Liver (tissue), 9 donors: ENCODE data around the gene TNF. TPM values are rescaled to one million over a fixed set of nuclear protein-coding genes. Genes with fewer than 3 reads are reported as not detected.
A peak's percentile ranks its signal among the peaks of the same experiment; 100 is the strongest.

Experiments
- DNase-seq: peaks from one replicate; pipeline ENCODE4 v3.0.0-alpha.2; 2017; ENCODE audit warnings: low spot score
- H3K27ac ChIP-seq, 2 donors: one replicate each; pipeline ENCODE4 v1.7.0; 2013; ENCODE audit warnings: inconsistent platforms in 2 of 2, low read length in 2 of 2, control low read depth in 1 of 2, low read depth in 1 of 2, mild to moderate bottlenecking in 1 of 2
- H3K27me3 ChIP-seq, 4 donors: one replicate each; pipeline versions ENCODE4 v1.6.1 to v1.7.0; 2013; ENCODE audit warnings: low read length in 3 of 4, inconsistent platforms in 1 of 4, mild to moderate bottlenecking in 1 of 4, moderate library complexity in 1 of 4; ENCODE audit not compliant: control insufficient read depth in 4 of 4, insufficient read depth in 4 of 4
- H3K36me3 ChIP-seq, 4 donors: one replicate each; pipeline versions ENCODE4 v1.6.1 to v1.7.0; 2013; ENCODE audit warnings: low read length in 3 of 4, mild to moderate bottlenecking in 3 of 4, low read depth in 1 of 4, moderate library complexity in 1 of 4; ENCODE audit not compliant: control insufficient read depth in 4 of 4, insufficient read depth in 3 of 4
- H3K4me1 ChIP-seq, 4 donors: one replicate each; pipeline versions ENCODE4 v1.6.1 to v1.7.0; 2013; ENCODE audit warnings: low read length in 3 of 4, mild to moderate bottlenecking in 3 of 4, moderate library complexity in 1 of 4; ENCODE audit not compliant: control insufficient read depth in 4 of 4, insufficient read depth in 4 of 4
- H3K4me3 ChIP-seq, 3 donors: one replicate each; pipeline versions ENCODE4 v1.6.1 to v1.7.0; 2013; ENCODE audit warnings: low read length in 3 of 3, control low read depth in 1 of 3, low read depth in 1 of 3, mild to moderate bottlenecking in 1 of 3
- H3K9ac ChIP-seq, 2 donors: one replicate each; pipeline ENCODE4 v1.7.0; 2013; ENCODE audit warnings: low read length in 2 of 2, mild to moderate bottlenecking in 2 of 2, moderate library complexity in 2 of 2, control low read depth in 1 of 2, low read depth in 1 of 2
- H3K9me3 ChIP-seq, 4 donors: one replicate each; pipeline versions ENCODE4 v1.6.1 to v1.7.0; 2013; ENCODE audit warnings: low read length in 3 of 4; ENCODE audit not compliant: control insufficient read depth in 4 of 4
- EGR1 ChIP-seq, 2 donors: IDR thresholded peaks; 2 replicates each; pipeline ENCODE4 v1.6.1; 2016 to 2018; ENCODE audit warnings: antibody characterized with exemption in 2 of 2, low read depth in 2 of 2
- FOXA1 ChIP-seq: IDR thresholded peaks from 2 replicates; pipeline ENCODE4 v1.6.1; 2016; ENCODE audit warnings: antibody characterized with exemption
- FOXA2 ChIP-seq: IDR thresholded peaks from 2 replicates; pipeline ENCODE4 v1.6.1; 2016; ENCODE audit warnings: antibody characterized with exemption
- GABPA ChIP-seq, 2 donors: IDR thresholded peaks in 1 of 2; conservative IDR thresholded peaks in 1 of 2; 2 replicates each; pipeline ENCODE4 v1.6.1; 2016; ENCODE audit warnings: antibody characterized with exemption in 2 of 2, mild to moderate bottlenecking in 1 of 2, moderate library complexity in 1 of 2
- HNF4A ChIP-seq, 2 donors: conservative IDR thresholded peaks; 2 replicates each; pipeline ENCODE4 v1.6.1; 2016; ENCODE audit warnings: antibody characterized with exemption in 2 of 2, mild to moderate bottlenecking in 2 of 2
- HNF4G ChIP-seq: IDR thresholded peaks from 2 replicates; pipeline ENCODE4 v1.6.1; 2016; ENCODE audit warnings: antibody characterized with exemption
- JUND ChIP-seq, 2 donors: IDR thresholded peaks; 2 replicates each; pipeline ENCODE4 v1.6.1; 2016; ENCODE audit warnings: antibody characterized with exemption in 2 of 2
- NR2F2 ChIP-seq: IDR thresholded peaks from 2 replicates; pipeline ENCODE4 v1.6.1; 2016; ENCODE audit warnings: antibody characterized with exemption
- RAD21 ChIP-seq, 2 donors: IDR thresholded peaks; 2 replicates each; pipeline ENCODE4 v1.6.1; 2016; ENCODE audit warnings: antibody characterized with exemption in 2 of 2, mild to moderate bottlenecking in 2 of 2
- RXRA ChIP-seq, 2 donors: IDR thresholded peaks; 2 replicates each; pipeline ENCODE4 v1.6.1; 2017 to 2018; ENCODE audit warnings: antibody characterized with exemption in 2 of 2, mild to moderate bottlenecking in 1 of 2
- SP1 ChIP-seq: IDR thresholded peaks from 2 replicates; pipeline ENCODE4 v1.6.1; 2018; ENCODE audit warnings: antibody characterized with exemption, mild to moderate bottlenecking
- TAF1 ChIP-seq: conservative IDR thresholded peaks from 2 replicates; pipeline ENCODE4 v1.6.1; 2016; ENCODE audit warnings: antibody characterized with exemption, mild to moderate bottlenecking
- YY1 ChIP-seq: IDR thresholded peaks from 2 replicates; pipeline ENCODE4 v1.6.1; 2016; ENCODE audit warnings: antibody characterized with exemption, mild to moderate bottlenecking
- WGBS: extraction: QIAGEN DNeasy Blood & Tissue Kit; methylation state at CpG from one replicate; pipeline ENCODE4 v1.1.7; 2013; 5-methylcytosine and 5-hydroxymethylcytosine counted together
- polyA plus RNA-seq, 2 donors: library from polyadenylated mRNA; stranded (reverse) in 1 of 2; unstranded in 1 of 2; fragments of 200-250 nt in 1 of 2; fragments of >200 nt in 1 of 2; fragmentation: Nextera tagmentation in 1 of 2; extraction: Ambion mirVana in 1 of 2; gene quantifications; one replicate each; pipeline versions ENCODE4 v1.2.1 to v1.2.3, GENCODE V29; 2013 to 2015
- total RNA-seq, 2 donors: library from RNA; depleted of rRNA; stranded (reverse); fragments of >200 nt; gene quantifications; one replicate each; pipeline ENCODE4 v1.2.3, GENCODE V29; 2014
- TF ChIP-seq, protein P1 (sequence below): fragments of 150-350 bp; IDR thresholded peaks from 2 replicates; pipeline ENCODE4 v1.5.1; 2017; ENCODE audit warnings: improper control_type of control experiment, low read depth, low read length; ENCODE audit not compliant: missing input control
- TF ChIP-seq, protein P2 (sequence below): IDR thresholded peaks from 2 replicates; pipeline ENCODE4 v1.6.1; 2016; ENCODE audit warnings: antibody characterized with exemption
- TF ChIP-seq, protein P3 (sequence below): IDR thresholded peaks from 2 replicates; pipeline ENCODE4 v1.6.1; 2016; ENCODE audit warnings: antibody characterized with exemption
- TF ChIP-seq, protein P4 (sequence below): IDR thresholded peaks from 2 replicates; pipeline ENCODE4 v1.6.1; 2016; ENCODE audit warnings: antibody characterized with exemption
- TF ChIP-seq, protein P5 (sequence below): IDR thresholded peaks from 2 replicates; pipeline ENCODE4 v1.6.1; 2016; ENCODE audit warnings: antibody characterized with exemption, mild to moderate bottlenecking
- donor health status: healthy.
- donor health status: healthy.
- donor health status: healthy.
- donor health status: healthy.
- donor health status: healthy.

Gene TNF
- total and polyA plus RNA-seq, 4 donors, result 0.06 to 0.42 (median 0.19) TPM; not detected in 1

DNA sequence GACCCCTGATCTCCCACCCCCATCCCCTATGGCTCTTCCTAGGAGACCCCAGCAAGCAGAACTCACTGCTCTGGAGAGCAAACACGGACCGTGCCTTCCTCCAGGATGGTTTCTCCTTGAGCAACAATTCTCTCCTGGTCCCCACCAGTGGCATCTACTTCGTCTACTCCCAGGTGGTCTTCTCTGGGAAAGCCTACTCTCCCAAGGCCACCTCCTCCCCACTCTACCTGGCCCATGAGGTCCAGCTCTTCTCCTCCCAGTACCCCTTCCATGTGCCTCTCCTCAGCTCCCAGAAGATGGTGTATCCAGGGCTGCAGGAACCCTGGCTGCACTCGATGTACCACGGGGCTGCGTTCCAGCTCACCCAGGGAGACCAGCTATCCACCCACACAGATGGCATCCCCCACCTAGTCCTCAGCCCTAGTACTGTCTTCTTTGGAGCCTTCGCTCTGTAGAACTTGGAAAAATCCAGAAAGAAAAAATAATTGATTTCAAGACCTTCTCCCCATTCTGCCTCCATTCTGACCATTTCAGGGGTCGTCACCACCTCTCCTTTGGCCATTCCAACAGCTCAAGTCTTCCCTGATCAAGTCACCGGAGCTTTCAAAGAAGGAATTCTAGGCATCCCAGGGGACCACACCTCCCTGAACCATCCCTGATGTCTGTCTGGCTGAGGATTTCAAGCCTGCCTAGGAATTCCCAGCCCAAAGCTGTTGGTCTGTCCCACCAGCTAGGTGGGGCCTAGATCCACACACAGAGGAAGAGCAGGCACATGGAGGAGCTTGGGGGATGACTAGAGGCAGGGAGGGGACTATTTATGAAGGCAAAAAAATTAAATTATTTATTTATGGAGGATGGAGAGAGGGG, 1.9 kb upstream of the TNF start:
- no peak for DNase-seq
- Histone ChIP-seq H3K27ac (peak overlapping the region in 1 of 2 donors; percentile 52), H3K4me3 (no peak overlapping the region), H3K9me3 (no peaks in the 10 kb centered on the region), H3K27me3 (no peaks in the 10 kb centered on the region), H3K36me3 (no peaks in the 10 kb centered on the region), H3K9ac (no peak overlapping the region), H3K4me1 (no peaks in the 10 kb centered on the region)
- WGBS, result 88% methylated on average over 9 of the region's 9 CpGs
- no peak for TF ChIP-seq YY1
- no peak for TF ChIP-seq RAD21 (IDR thresholded peaks at IDR 0.05)
- TF ChIP-seq EGR1 (IDR thresholded peaks at IDR 0.05; ENCODE audit: low read depth in 2 of 2), result no peak
- TF ChIP-seq JUND (IDR thresholded peaks at IDR 0.05), result no peak
- no peak for TF ChIP-seq HNF4A (conservative IDR thresholded peaks at IDR 0.05)
- no peak for TF ChIP-seq FOXA2
- TF ChIP-seq, protein P1, sequence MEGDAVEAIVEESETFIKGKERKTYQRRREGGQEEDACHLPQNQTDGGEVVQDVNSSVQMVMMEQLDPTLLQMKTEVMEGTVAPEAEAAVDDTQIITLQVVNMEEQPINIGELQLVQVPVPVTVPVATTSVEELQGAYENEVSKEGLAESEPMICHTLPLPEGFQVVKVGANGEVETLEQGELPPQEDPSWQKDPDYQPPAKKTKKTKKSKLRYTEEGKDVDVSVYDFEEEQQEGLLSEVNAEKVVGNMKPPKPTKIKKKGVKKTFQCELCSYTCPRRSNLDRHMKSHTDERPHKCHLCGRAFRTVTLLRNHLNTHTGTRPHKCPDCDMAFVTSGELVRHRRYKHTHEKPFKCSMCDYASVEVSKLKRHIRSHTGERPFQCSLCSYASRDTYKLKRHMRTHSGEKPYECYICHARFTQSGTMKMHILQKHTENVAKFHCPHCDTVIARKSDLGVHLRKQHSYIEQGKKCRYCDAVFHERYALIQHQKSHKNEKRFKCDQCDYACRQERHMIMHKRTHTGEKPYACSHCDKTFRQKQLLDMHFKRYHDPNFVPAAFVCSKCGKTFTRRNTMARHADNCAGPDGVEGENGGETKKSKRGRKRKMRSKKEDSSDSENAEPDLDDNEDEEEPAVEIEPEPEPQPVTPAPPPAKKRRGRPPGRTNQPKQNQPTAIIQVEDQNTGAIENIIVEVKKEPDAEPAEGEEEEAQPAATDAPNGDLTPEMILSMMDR, result no peak
- TF ChIP-seq GABPA (IDR thresholded peaks at IDR 0.05 in 1 of 2, conservative IDR thresholded peaks at IDR 0.05 in 1 of 2), result no peak
- TF ChIP-seq, protein P2, sequence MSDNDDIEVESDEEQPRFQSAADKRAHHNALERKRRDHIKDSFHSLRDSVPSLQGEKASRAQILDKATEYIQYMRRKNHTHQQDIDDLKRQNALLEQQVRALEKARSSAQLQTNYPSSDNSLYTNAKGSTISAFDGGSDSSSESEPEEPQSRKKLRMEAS, result no peak
- TF ChIP-seq FOXA1, result no peak
- TF ChIP-seq RXRA (IDR thresholded peaks at IDR 0.05), result no peak
- TF ChIP-seq SP1, result no peak
- no peak for TF ChIP-seq NR2F2
- TF ChIP-seq, protein P3, sequence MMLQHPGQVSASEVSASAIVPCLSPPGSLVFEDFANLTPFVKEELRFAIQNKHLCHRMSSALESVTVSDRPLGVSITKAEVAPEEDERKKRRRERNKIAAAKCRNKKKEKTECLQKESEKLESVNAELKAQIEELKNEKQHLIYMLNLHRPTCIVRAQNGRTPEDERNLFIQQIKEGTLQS, result no peak
- TF ChIP-seq, protein P4, sequence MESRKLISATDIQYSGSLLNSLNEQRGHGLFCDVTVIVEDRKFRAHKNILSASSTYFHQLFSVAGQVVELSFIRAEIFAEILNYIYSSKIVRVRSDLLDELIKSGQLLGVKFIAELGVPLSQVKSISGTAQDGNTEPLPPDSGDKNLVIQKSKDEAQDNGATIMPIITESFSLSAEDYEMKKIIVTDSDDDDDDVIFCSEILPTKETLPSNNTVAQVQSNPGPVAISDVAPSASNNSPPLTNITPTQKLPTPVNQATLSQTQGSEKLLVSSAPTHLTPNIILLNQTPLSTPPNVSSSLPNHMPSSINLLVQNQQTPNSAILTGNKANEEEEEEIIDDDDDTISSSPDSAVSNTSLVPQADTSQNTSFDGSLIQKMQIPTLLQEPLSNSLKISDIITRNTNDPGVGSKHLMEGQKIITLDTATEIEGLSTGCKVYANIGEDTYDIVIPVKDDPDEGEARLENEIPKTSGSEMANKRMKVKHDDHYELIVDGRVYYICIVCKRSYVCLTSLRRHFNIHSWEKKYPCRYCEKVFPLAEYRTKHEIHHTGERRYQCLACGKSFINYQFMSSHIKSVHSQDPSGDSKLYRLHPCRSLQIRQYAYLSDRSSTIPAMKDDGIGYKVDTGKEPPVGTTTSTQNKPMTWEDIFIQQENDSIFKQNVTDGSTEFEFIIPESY, result no peak
- TF ChIP-seq HNF4G, result no peak
- TF ChIP-seq, protein P5, sequence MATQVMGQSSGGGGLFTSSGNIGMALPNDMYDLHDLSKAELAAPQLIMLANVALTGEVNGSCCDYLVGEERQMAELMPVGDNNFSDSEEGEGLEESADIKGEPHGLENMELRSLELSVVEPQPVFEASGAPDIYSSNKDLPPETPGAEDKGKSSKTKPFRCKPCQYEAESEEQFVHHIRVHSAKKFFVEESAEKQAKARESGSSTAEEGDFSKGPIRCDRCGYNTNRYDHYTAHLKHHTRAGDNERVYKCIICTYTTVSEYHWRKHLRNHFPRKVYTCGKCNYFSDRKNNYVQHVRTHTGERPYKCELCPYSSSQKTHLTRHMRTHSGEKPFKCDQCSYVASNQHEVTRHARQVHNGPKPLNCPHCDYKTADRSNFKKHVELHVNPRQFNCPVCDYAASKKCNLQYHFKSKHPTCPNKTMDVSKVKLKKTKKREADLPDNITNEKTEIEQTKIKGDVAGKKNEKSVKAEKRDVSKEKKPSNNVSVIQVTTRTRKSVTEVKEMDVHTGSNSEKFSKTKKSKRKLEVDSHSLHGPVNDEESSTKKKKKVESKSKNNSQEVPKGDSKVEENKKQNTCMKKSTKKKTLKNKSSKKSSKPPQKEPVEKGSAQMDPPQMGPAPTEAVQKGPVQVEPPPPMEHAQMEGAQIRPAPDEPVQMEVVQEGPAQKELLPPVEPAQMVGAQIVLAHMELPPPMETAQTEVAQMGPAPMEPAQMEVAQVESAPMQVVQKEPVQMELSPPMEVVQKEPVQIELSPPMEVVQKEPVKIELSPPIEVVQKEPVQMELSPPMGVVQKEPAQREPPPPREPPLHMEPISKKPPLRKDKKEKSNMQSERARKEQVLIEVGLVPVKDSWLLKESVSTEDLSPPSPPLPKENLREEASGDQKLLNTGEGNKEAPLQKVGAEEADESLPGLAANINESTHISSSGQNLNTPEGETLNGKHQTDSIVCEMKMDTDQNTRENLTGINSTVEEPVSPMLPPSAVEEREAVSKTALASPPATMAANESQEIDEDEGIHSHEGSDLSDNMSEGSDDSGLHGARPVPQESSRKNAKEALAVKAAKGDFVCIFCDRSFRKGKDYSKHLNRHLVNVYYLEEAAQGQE, result no peak
- no peak for TF ChIP-seq TAF1
